ENCODE measurements around the gene CSHL1.

CSHL1 gene

DNA sequence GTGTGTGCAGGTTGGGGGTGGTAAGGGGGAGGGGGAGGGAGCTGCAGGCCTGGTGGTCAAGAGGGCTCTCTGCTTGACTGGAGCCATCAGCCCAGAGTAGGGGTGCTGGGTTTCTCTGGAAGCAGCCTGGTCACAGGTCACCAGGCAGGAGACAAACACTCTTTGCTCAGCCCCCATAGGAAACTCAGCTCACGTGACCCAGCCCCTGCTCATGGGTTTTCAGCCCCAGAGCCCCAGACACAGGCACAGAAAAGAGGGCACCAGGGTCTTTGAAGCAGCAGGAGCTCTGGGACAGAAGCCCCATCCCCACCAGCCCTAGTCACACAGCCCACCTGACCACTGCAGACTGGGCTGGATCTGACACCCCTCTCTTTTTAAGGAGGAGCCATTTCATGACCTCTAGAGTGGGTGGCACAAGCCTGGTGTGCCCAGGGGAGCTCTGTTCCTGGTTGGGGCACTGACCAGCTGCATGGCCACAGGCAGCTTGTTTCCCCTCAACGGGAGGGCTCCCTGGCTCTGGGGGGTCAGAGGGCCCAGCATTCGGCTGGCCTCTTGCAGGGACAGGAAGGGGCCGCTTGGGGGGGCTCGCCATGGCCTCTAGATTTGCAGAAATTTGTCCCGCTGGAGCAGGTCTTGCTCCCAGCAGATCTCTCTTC, 34.9 kb upstream of the CSHL1 start:
- no peak for TF ChIP-seq ZFX (IDR thresholded peaks at IDR 0.05)
- TF ChIP-seq, protein P1, sequence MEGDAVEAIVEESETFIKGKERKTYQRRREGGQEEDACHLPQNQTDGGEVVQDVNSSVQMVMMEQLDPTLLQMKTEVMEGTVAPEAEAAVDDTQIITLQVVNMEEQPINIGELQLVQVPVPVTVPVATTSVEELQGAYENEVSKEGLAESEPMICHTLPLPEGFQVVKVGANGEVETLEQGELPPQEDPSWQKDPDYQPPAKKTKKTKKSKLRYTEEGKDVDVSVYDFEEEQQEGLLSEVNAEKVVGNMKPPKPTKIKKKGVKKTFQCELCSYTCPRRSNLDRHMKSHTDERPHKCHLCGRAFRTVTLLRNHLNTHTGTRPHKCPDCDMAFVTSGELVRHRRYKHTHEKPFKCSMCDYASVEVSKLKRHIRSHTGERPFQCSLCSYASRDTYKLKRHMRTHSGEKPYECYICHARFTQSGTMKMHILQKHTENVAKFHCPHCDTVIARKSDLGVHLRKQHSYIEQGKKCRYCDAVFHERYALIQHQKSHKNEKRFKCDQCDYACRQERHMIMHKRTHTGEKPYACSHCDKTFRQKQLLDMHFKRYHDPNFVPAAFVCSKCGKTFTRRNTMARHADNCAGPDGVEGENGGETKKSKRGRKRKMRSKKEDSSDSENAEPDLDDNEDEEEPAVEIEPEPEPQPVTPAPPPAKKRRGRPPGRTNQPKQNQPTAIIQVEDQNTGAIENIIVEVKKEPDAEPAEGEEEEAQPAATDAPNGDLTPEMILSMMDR (conservative IDR thresholded peaks at IDR 0.05): no peak
- no peak overlapping the region for H3K27ac ChIP-seq

DNA sequence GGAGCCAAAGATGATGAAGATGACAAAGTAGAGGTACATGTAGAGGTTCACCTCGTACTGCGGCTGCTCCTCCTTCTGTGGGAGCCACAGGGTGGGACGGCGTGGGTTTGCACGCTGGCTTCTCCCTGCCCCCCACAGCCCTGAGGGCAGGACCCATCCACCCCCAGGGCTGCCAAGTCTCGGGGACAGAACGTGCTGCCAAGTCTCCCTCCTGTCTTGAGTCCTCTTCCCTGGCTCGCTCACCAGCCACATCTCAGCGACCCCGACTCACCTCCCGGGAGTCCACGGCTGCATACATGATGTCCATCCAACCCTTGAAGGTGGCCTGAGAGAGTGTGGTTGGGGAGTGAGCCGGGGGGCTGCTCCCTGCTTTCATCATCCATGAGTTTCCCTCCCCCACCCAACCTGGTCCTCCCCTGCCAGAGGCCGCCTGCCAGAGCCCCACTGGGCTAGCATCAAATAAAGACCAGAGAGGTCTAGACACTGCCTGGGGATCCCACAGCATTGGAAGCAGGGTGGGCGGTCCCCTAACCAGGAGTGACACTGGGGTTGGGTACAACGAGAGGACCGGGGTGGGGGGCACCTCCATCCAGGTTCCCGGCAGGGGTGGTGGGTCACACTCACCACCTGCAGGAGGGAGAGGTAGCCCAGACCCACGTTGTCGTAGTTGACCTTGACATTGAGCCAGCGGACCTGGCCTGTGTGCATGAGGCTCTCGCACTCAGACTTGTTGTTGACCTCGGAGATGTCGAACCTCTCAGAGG, 33.9 kb upstream of the CSHL1 start:
- H3K27ac ChIP-seq: no peak overlapping the region
- no peak for TF ChIP-seq ZFX (IDR thresholded peaks at IDR 0.05)
- TF ChIP-seq, protein P1 (conservative IDR thresholded peaks at IDR 0.05): no peak

GRCh38 chr17:63943745-63944144, 32.7 kb upstream of the CSHL1 start:
- TF ChIP-seq, protein P1 (conservative IDR thresholded peaks at IDR 0.05): no peak
- no peak for TF ChIP-seq ZFX (IDR thresholded peaks at IDR 0.05)
- no peak overlapping the region for H3K27ac ChIP-seq

GRCh38 chr17:63942309-63942985, 31.4 kb upstream of the CSHL1 start:
- H3K27ac ChIP-seq: no peak overlapping the region
- TF ChIP-seq, protein P1 (conservative IDR thresholded peaks at IDR 0.05): no peak
- TF ChIP-seq ZFX (IDR thresholded peaks at IDR 0.05): no peak

- TF ChIP-seq, protein P1 (conservative IDR thresholded peaks at IDR 0.05): no peak
- TF ChIP-seq ZFX (IDR thresholded peaks at IDR 0.05): no peak
- H3K27ac ChIP-seq: no peak overlapping the region
Observed at GRCh38 chr17:63941751-63942150, 30.7 kb upstream of the CSHL1 start.

DNA sequence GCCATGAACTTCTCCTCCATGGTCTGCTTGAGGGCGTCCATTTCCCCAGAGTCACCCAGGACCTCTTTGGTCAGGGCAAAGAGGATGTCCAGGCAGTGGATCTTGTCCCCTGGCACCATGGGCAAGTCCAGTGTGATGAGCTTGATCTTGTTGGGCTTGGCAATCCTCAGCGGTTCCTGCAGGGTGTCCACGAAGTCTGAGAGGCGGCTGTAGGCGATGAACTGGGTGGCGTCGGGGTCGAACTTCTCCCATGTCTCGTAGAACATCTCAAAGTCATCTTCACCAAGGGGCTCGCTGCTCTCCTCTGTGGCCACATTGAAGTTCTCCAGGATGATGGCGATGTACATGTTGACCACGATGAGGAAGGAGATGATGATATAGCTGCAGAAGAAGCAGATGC, 30.1 kb upstream of the CSHL1 start:
- no peak overlapping the region for H3K27ac ChIP-seq
- no peak for TF ChIP-seq ZFX (IDR thresholded peaks at IDR 0.05)
- TF ChIP-seq, protein P1 (conservative IDR thresholded peaks at IDR 0.05): no peak

- no peak overlapping the region for H3K27ac ChIP-seq
- TF ChIP-seq, protein P1 (conservative IDR thresholded peaks at IDR 0.05): no peak
- TF ChIP-seq ZFX (IDR thresholded peaks at IDR 0.05): no peak
Observed at GRCh38 chr17:63940584-63940983, 29.5 kb upstream of the CSHL1 start.

Measured in C4-2B (cell line).